Spleen (tissue), 11 donors: ENCODE measurements around the gene CDC20. TPM values are rescaled to one million over a fixed set of nuclear protein-coding genes. Genes with fewer than 3 reads are reported as not detected.

Source experiments
- DNase-seq: peaks from one replicate; pipeline ENCODE4 v3.0.0-alpha.2; 2020
- H3K27ac ChIP-seq, 8 donors: fragments of 200-600 bp; sonication (generic) in 7 of 8; 1 replicate in 4 of 8; 2 replicates in 4 of 8; pipeline versions ENCODE4 v1.5.0 to v1.8.0; 2016 to 2021; ENCODE audit warnings: inconsistent platforms in 4 of 8, mild to moderate bottlenecking in 4 of 8, moderate library complexity in 1 of 8
- H3K27me3 ChIP-seq, 7 donors: fragments of 200-600 bp; sonication (generic) in 6 of 7; replicated peaks in 1 of 7; 1 replicate in 4 of 7; 2 replicates in 3 of 7; pipeline versions ENCODE4 v1.5.0 to v1.8.0; 2016 to 2021; ENCODE audit warnings: inconsistent platforms in 3 of 7, mild to moderate bottlenecking in 1 of 7
- H3K36me3 ChIP-seq, 6 donors: fragments of 200-600 bp; sonication (generic) in 5 of 6; 1 replicate in 4 of 6; 2 replicates in 2 of 6; pipeline versions ENCODE4 v1.5.0 to v1.8.0; 2016 to 2021; ENCODE audit warnings: inconsistent platforms in 2 of 6
- H3K4me1 ChIP-seq, 6 donors: fragments of 200-600 bp; sonication (generic) in 5 of 6; 1 replicate in 3 of 6; 2 replicates in 3 of 6; pipeline versions ENCODE4 v1.5.0 to v1.8.0; 2016 to 2021; ENCODE audit warnings: inconsistent platforms in 3 of 6
- H3K4me3 ChIP-seq, 8 donors: fragments of 200-600 bp; sonication (generic) in 7 of 8; 1 replicate in 4 of 8; 2 replicates in 4 of 8; pipeline versions ENCODE4 v1.5.0 to v1.8.0; 2016 to 2021; ENCODE audit warnings: inconsistent platforms in 4 of 8, mild to moderate bottlenecking in 4 of 8, moderate library complexity in 2 of 8
- H3K9me3 ChIP-seq, 8 donors: fragments of 200-600 bp; sonication (generic) in 7 of 8; 1 replicate in 4 of 8; 2 replicates in 4 of 8; pipeline versions ENCODE4 v1.5.0 to v1.8.0; 2016 to 2021; ENCODE audit warnings: inconsistent platforms in 4 of 8
- POLR2A ChIP-seq, 3 donors: fragments of 450-650 bp; IDR thresholded peaks; one replicate each; pipeline ENCODE4 v1.5.1; 2017; ENCODE audit warnings: antibody characterized with exemption in 3 of 3, mild to moderate bottlenecking in 1 of 3
- POLR2AphosphoS5 ChIP-seq, 3 donors: sonication (generic); formaldehyde crosslinking; IDR thresholded peaks; one replicate each; pipeline ENCODE4 v1.5.1; 2017; ENCODE audit warnings: antibody characterized with exemption in 3 of 3
- WGBS, 5 donors: extraction: QIAGEN DNeasy Blood & Tissue Kit in 3 of 5; methylation state at CpG; one replicate each; pipeline versions ENCODE4 v1.1.5 to v1.1.7; 2013 to 2018; 5-methylcytosine and 5-hydroxymethylcytosine counted together
- intact Hi-C: fragments of 100-400 bp; cut with DNase I; formaldehyde crosslinking; loops from one replicate; pipeline ENCODE4 v1.15.0; 2023; ENCODE audit warnings: low total_unique reads
- polyA plus RNA-seq, 3 donors: library from polyadenylated mRNA; stranded (reverse); fragments of 200-250 nt; gene quantifications; one replicate each; pipeline ENCODE4 v1.2.1, GENCODE V29; 2013
- total RNA-seq, 7 donors: library from RNA; depleted of rRNA in 3 of 7; stranded (reverse); fragments of >200 nt in 3 of 7; fragmentation: NEBNext Ultra II Directional in 4 of 7; extraction: Animal tissue kit (Norgen Biotek cat#: 25700) in 4 of 7; gene quantifications; one replicate each; pipeline versions ENCODE4 v1.1.0 to v1.2.1, GENCODE V29; 2016 to 2021
- TF ChIP-seq, protein P1 (sequence below), 11 experiments: fragments of 200-600 bp in 7 of 11; fragments of 450-650 bp in 4 of 11; sonication (generic) in 4 of 11; IDR thresholded peaks in 8 of 11; conservative IDR thresholded peaks in 3 of 11; 1 replicate in 7 of 11; 2 replicates in 4 of 11; pipeline versions ENCODE4 v1.4.0 to v1.8.0; 2016 to 2021; ENCODE audit warnings: antibody characterized with exemption in 11 of 11, inconsistent platforms in 4 of 11, mild to moderate bottlenecking in 1 of 11
- donor health status: healthy with polysubstance abuse.
- donor health status: DM: no; HTN: no; CAD: no; lungs with moderate emphysema.
- donor health status: DM: no; HTN: no; CAD: no.
- donor health status: Bipolar disorder and iron deficiency.
- donor health status: healthy.
- donor health status: DM: no; HTN: no; CAD: no.
- donor health status: DM: yes; HTN: yes; CAD: no.

Gene CDC20
- total and polyA plus RNA-seq, 10 donors, result 2.1 to 25.9 (median 10.4) TPM

DNA sequence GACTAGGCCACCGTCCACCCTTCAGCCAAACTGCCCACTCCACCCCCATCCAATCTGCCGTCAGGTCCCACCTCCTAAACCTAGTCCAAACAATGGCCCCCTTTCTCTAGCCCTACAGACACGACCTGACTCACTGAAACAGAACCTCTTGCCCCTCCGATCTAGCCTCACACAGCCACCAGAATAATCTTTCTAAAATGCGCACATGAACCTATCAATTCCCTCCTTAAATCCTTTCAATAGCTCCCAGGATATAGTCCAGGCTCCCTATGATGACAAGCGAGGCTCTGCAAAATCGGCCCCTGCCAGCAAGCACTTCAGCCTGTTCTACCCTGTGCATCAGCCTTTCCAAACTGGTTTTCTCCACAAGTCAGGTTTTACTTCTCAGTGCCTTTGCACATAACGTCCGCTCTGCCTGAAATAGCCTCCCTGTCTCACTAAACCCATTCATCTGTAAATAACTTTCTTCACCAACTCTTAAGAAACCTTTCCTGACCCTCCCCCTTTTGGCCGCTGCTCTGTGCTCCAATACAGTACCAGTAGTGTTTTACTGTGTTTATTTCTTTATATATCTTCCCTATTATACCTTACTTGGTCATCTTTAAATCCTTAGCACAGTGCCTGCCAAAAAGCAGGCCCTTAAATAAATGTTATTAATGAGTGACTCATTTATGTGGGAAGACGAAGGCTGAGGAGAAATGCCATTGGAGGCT is 9.0 kb upstream of the CDC20 start:
- TF ChIP-seq POLR2AphosphoS5 (IDR thresholded peaks at IDR 0.05) (no peak), POLR2A (IDR thresholded peaks at IDR 0.05) (no peak)
- TF ChIP-seq, protein P1, sequence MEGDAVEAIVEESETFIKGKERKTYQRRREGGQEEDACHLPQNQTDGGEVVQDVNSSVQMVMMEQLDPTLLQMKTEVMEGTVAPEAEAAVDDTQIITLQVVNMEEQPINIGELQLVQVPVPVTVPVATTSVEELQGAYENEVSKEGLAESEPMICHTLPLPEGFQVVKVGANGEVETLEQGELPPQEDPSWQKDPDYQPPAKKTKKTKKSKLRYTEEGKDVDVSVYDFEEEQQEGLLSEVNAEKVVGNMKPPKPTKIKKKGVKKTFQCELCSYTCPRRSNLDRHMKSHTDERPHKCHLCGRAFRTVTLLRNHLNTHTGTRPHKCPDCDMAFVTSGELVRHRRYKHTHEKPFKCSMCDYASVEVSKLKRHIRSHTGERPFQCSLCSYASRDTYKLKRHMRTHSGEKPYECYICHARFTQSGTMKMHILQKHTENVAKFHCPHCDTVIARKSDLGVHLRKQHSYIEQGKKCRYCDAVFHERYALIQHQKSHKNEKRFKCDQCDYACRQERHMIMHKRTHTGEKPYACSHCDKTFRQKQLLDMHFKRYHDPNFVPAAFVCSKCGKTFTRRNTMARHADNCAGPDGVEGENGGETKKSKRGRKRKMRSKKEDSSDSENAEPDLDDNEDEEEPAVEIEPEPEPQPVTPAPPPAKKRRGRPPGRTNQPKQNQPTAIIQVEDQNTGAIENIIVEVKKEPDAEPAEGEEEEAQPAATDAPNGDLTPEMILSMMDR (IDR thresholded peaks at IDR 0.05 in 8 of 11, conservative IDR thresholded peaks at IDR 0.05 in 3 of 11), result no peak
- Histone ChIP-seq H3K36me3 (peaks cover 0 to 3% (median 0%) of the 10 kb centered on the region in 6 donors), H3K4me1 (peaks cover 0 to 7% (median 0%) of the 10 kb centered on the region in 6 donors), H3K4me3 (peak overlapping the region in 5 of 8 donors; percentile 39 to 69 (median 45)), H3K27me3 (no peaks in the 10 kb centered on the region), H3K27ac (peak overlapping the region; percentile 42 to 89 (median 84)), H3K9me3 (no peaks in the 10 kb centered on the region)
- intact Hi-C loops, result no loop called here
- DNase-seq, result no peak
- whole genome bisulfite sequencing, 5 donors, result 68 to 85% (median 75%) methylated on average over 11 of the region's 11 CpGs

DNA sequence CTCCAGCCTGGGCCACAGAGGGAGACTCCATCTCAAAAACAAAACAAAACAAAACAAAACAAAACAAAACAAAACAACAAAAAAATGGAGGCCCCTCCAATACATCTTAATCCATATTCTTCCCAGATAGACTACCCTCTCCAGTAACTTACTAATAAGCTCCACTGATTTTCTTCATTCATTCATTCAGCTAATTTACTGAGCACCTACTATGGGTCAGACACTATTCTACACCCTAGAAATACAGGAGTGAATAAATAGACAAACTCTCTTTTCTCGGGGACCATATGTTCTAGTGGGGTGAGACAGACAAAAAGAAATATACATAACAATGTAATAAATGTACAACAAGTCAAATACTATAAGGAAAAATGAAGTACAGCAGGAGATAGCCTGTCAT is 7.8 kb upstream of the CDC20 start:
- H3K4me1 ChIP-seq, result peaks cover 0 to 7% (median 0%) of the 10 kb centered on the region in 6 donors
- H3K36me3 ChIP-seq, result peaks cover 0 to 4% (median 0%) of the 10 kb centered on the region in 6 donors
- H3K9me3 ChIP-seq, result no peaks in the 10 kb centered on the region
- no peaks in the 10 kb centered on the region for H3K27me3 ChIP-seq
- TF ChIP-seq, protein P1 (IDR thresholded peaks at IDR 0.05 in 8 of 11, conservative IDR thresholded peaks at IDR 0.05 in 3 of 11), result no peak
- no peak for TF ChIP-seq POLR2A (IDR thresholded peaks at IDR 0.05)
- H3K4me3 ChIP-seq, result no peak overlapping the region
- 80 to 95% (median 92%) methylated on average over 1 of the region's 1 CpG for WGBS, 5 donors
- H3K27ac ChIP-seq, result no peak overlapping the region
- no peak for DNase-seq
- intact Hi-C loops, result no loop called here

DNA sequence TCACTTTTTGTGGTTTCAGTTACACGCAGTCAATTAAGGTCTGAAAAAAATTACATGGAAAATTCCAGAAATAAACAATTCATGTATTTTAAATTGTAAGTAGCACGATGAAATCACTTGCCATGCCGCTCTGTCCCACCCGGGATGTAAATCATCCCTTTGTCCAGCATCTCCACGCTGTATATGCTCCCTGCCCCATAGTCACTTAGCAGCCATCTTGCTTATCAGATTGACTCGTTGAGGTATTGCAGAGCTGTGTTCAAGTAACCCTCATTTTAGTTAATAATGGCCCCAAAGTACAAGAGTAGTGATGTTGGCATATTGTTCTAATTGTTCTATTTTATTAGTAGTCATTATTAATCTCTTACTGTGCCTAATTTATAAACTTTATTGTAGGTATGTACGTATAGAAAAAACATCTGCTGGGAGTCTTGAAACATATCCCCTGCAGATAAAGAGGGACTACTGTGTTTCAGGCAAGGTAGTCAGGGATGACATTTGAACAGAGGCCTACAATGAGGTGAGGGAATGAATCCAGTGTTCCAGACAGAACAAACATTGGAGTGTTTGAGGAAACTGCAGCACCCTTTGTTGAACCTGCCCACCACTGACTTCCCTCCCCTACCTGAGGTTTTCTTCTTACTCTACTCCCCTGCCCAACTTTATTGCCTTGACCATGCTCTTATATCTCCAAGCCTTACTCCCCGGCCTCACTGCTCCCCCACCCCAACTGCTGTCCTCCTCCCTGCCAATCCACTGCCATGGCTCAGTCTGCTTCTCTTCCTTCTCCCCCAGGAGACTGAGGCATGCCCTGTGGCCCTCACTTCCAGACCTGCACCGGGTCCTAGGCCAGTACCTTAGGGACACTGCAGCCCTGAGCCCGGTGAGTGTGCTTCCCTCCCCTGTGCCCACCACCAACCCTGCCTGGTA is 7.1 kb upstream of the CDC20 start:
- Histone ChIP-seq H3K9me3 (no peaks in the 10 kb centered on the region), H3K4me3 (no peak overlapping the region), H3K36me3 (peaks cover 0 to 4% (median 0%) of the 10 kb centered on the region in 6 donors), H3K27ac (no peak overlapping the region), H3K27me3 (no peaks in the 10 kb centered on the region), H3K4me1 (peaks cover 0 to 7% (median 0%) of the 10 kb centered on the region in 6 donors)
- TF ChIP-seq POLR2AphosphoS5 (IDR thresholded peaks at IDR 0.05), result no peak
- TF ChIP-seq, protein P1 (IDR thresholded peaks at IDR 0.05 in 8 of 11, conservative IDR thresholded peaks at IDR 0.05 in 3 of 11), result no peak
- TF ChIP-seq POLR2A (IDR thresholded peaks at IDR 0.05), result no peak
- DNase-seq, result no peak
- 85 to 90% (median 88%) methylated on average over 10 of the region's 10 CpGs for WGBS, 5 donors
- intact Hi-C loops, result no loop called here

DNA sequence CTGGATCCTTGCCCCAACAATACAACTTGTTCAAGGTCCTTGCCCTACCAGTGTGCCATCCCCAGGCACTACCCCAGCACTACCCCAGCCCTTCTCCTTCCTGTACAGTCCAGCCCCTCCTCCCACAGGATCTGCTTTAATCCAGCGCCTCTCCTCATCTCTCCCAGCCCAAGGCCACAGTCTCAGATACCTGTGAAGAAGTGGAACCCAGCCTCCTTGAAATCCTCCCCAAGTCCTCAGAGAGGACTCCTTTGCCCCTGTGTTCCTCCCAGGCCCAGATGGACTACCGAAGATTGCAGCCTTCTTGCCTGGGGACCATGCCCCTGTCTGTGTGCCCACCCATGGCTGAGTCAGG is 6.5 kb upstream of the CDC20 start:
- peaks cover 0 to 7% (median under 1%) of the 10 kb centered on the region in 6 donors for H3K4me1 ChIP-seq
- no peak overlapping the region for H3K4me3 ChIP-seq
- WGBS, 5 donors, result 88 to 100% (median 92%) methylated on average over 2 of the region's 2 CpGs
- no peaks in the 10 kb centered on the region for H3K27me3 ChIP-seq
- TF ChIP-seq POLR2A (IDR thresholded peaks at IDR 0.05), result no peak
- TF ChIP-seq, protein P1 (IDR thresholded peaks at IDR 0.05 in 8 of 11, conservative IDR thresholded peaks at IDR 0.05 in 3 of 11), result no peak
- TF ChIP-seq POLR2AphosphoS5 (IDR thresholded peaks at IDR 0.05), result no peak
- intact Hi-C loops, result no loop called here
- H3K9me3 ChIP-seq, result no peaks in the 10 kb centered on the region
- H3K27ac ChIP-seq, result no peak overlapping the region
- DNase-seq, result no peak
- peaks cover 0 to 4% (median 0%) of the 10 kb centered on the region in 6 donors for H3K36me3 ChIP-seq
